Measurements from ENCODE around the gene STARD3NL.
"Not testable (repeated sequence)": the region's sequence is repeated elsewhere in the genome, so short reads cannot be mapped to it uniquely, and the experiment has no call there.

The STARD3NL gene

DNA sequence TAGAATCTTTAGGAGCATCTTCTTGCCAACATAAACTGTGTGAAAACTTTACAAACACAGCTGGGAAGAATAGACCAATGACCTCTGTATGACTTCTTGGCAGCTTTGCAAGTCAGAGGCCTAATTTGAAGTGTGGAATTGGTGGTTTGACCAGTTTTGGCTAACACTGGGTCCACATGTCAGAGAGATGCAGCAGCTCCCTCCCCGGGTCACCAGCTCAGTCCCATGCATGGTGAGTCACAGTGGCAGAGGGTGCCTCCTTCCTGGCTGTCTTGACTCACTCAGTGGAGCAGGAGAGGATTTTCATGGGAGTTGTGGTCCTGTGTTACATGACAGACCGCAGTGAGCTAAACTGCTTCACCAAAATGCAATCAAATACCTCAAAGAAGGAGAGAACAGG, 8.2 kb upstream of the STARD3NL start:
- peaks cover 0 to 4% (median 0%) of the 10 kb centered on the region in 5 experiments for H3K9me3 ChIP-seq (ENCODE audit: control extremely low read depth in 1 of 5, control insufficient read depth in 4 of 5, insufficient read depth in 2 of 5, low read depth in 1 of 5, low read length in 4 of 5)
- WGBS (ENCODE audit: insufficient coverage) = 100% methylated on average over 1 of the region's 2 CpGs
- H3K36me3 ChIP-seq (ENCODE audit: control insufficient read depth in 4 of 4, insufficient read depth in 4 of 4, low read length in 3 of 4) = no peaks in the 10 kb centered on the region
- no peak overlapping the region for H3K27ac ChIP-seq (ENCODE audit: insufficient read depth in 1 of 2, low read depth in 1 of 2, low read length in 2 of 2, poor library complexity in 1 of 2, severe bottlenecking in 2 of 2)
- H3K4me3 ChIP-seq (ENCODE audit: control insufficient read depth in 1 of 7, extremely low read depth in 1 of 7, insufficient read depth in 4 of 7, low read depth in 2 of 7, low read length in 6 of 7) = no peak overlapping the region
- POLR2A ChIA-PET = no interaction called here
- H3K4me1 ChIP-seq (ENCODE audit: control extremely low read depth in 1 of 4, control insufficient read depth in 4 of 4, insufficient read depth in 4 of 4, low read length in 3 of 4) = peaks cover 0 to 17% (median 9%) of the 10 kb centered on the region in 4 experiments
- CTCF ChIA-PET = interaction anchor here (1.7 to 1.9 kb wide), 2 partner anchors 10 to 61 kb away, joined by 5 read pairs; no protein-coding TSS in a partner anchor
- peak in 1 of 3 donors; percentile 45 for DNase-seq
- no peaks in the 10 kb centered on the region for H3K27me3 ChIP-seq (replicated peaks in 2 of 5; ENCODE audit: control insufficient read depth in 4 of 5, insufficient read depth in 5 of 5, low read length in 4 of 5)

GRCh38 chr7:38171623-38172391, 6.2 kb upstream of the STARD3NL start:
- peaks cover 0 to 17% (median 9%) of the 10 kb centered on the region in 4 experiments for H3K4me1 ChIP-seq (ENCODE audit: control extremely low read depth in 1 of 4, control insufficient read depth in 4 of 4, insufficient read depth in 4 of 4, low read length in 3 of 4)
- no peaks in the 10 kb centered on the region for H3K36me3 ChIP-seq (ENCODE audit: control insufficient read depth in 4 of 4, insufficient read depth in 4 of 4, low read length in 3 of 4)
- peaks cover 0 to 4% (median 0%) of the 10 kb centered on the region in 5 experiments for H3K9me3 ChIP-seq (ENCODE audit: control extremely low read depth in 1 of 5, control insufficient read depth in 4 of 5, insufficient read depth in 2 of 5, low read depth in 1 of 5, low read length in 4 of 5)
- POLR2A ChIA-PET = no interaction called here
- CTCF ChIA-PET = interaction anchor here (1.7 kb wide), 1 partner anchor 51 kb away, joined by 5 read pairs; no protein-coding TSS in a partner anchor
- no CpG with 5 or more reads among the region's 6 CpGs for WGBS (ENCODE audit: insufficient coverage)
- no peak overlapping the region for H3K27ac ChIP-seq (ENCODE audit: insufficient read depth in 1 of 2, low read depth in 1 of 2, low read length in 2 of 2, poor library complexity in 1 of 2, severe bottlenecking in 2 of 2)
- peak; percentile 35 to 93 (median 88) for DNase-seq
- H3K4me3 ChIP-seq (ENCODE audit: control insufficient read depth in 1 of 7, extremely low read depth in 1 of 7, insufficient read depth in 4 of 7, low read depth in 2 of 7, low read length in 6 of 7) = peak overlapping the region in 1 of 7 experiments; percentile 4
- H3K27me3 ChIP-seq (replicated peaks in 2 of 5; ENCODE audit: control insufficient read depth in 4 of 5, insufficient read depth in 5 of 5, low read length in 4 of 5) = no peaks in the 10 kb centered on the region

- 97% methylated on average over 8 of the region's 9 CpGs for WGBS (ENCODE audit: insufficient coverage)
- H3K27ac ChIP-seq (ENCODE audit: insufficient read depth in 1 of 2, low read depth in 1 of 2, low read length in 2 of 2, poor library complexity in 1 of 2, severe bottlenecking in 2 of 2); H3K36me3 ChIP-seq (ENCODE audit: control insufficient read depth in 4 of 4, insufficient read depth in 4 of 4, low read length in 3 of 4); H3K4me3 ChIP-seq (ENCODE audit: control insufficient read depth in 1 of 7, extremely low read depth in 1 of 7, insufficient read depth in 4 of 7, low read depth in 2 of 7, low read length in 6 of 7); DNase-seq; H3K9me3 ChIP-seq (ENCODE audit: control extremely low read depth in 1 of 5, control insufficient read depth in 4 of 5, insufficient read depth in 2 of 5, low read depth in 1 of 5, low read length in 4 of 5); H3K27me3 ChIP-seq (replicated peaks in 2 of 5; ENCODE audit: control insufficient read depth in 4 of 5, insufficient read depth in 5 of 5, low read length in 4 of 5); POLR2A ChIA-PET; CTCF ChIA-PET: not testable (repeated sequence)
- peaks cover 10 to 32% (median 17%) of the 10 kb centered on the region in 4 experiments for H3K4me1 ChIP-seq (ENCODE audit: control extremely low read depth in 1 of 4, control insufficient read depth in 4 of 4, insufficient read depth in 4 of 4, low read length in 3 of 4)
These were observed 2.5 kb upstream of the STARD3NL start for GRCh38 chr7:38175547-38175946.

GRCh38 chr7:38177621-38178003, 433 bp upstream of the STARD3NL start:
- peak overlapping the region in 1 of 2 experiments; percentile 90 for H3K27ac ChIP-seq (ENCODE audit: insufficient read depth in 1 of 2, low read depth in 1 of 2, low read length in 2 of 2, poor library complexity in 1 of 2, severe bottlenecking in 2 of 2)
- ChIA-PET CTCF (interaction anchor here (0.9 to 1.6 kb wide), 5 partner anchors 18 to 69 kb away, joined by 3 to 5 read pairs (median 5); no protein-coding TSS in a partner anchor), POLR2A (interaction anchor here (0.6 kb wide), 1 partner anchor 9 kb away, joined by 5 read pairs; no protein-coding TSS in a partner anchor)
- peaks cover 17 to 43% (median 29%) of the 10 kb centered on the region in 4 experiments for H3K4me1 ChIP-seq (ENCODE audit: control extremely low read depth in 1 of 4, control insufficient read depth in 4 of 4, insufficient read depth in 4 of 4, low read length in 3 of 4)
- H3K9me3 ChIP-seq (ENCODE audit: control extremely low read depth in 1 of 5, control insufficient read depth in 4 of 5, insufficient read depth in 2 of 5, low read depth in 1 of 5, low read length in 4 of 5) = peaks cover 0 to 4% (median 0%) of the 10 kb centered on the region in 5 experiments
- DNase-seq = no peak
- peaks cover 0 to 8% (median 0%) of the 10 kb centered on the region in 4 experiments for H3K36me3 ChIP-seq (ENCODE audit: control insufficient read depth in 4 of 4, insufficient read depth in 4 of 4, low read length in 3 of 4)
- WGBS (ENCODE audit: insufficient coverage) = 3% methylated on average over 15 of the region's 15 CpGs
- H3K4me3 ChIP-seq (ENCODE audit: control insufficient read depth in 1 of 7, extremely low read depth in 1 of 7, insufficient read depth in 4 of 7, low read depth in 2 of 7, low read length in 6 of 7) = peak overlapping the region; percentile 67 to 97 (median 86)
- no peaks in the 10 kb centered on the region for H3K27me3 ChIP-seq (replicated peaks in 2 of 5; ENCODE audit: control insufficient read depth in 4 of 5, insufficient read depth in 5 of 5, low read length in 4 of 5)

DNA sequence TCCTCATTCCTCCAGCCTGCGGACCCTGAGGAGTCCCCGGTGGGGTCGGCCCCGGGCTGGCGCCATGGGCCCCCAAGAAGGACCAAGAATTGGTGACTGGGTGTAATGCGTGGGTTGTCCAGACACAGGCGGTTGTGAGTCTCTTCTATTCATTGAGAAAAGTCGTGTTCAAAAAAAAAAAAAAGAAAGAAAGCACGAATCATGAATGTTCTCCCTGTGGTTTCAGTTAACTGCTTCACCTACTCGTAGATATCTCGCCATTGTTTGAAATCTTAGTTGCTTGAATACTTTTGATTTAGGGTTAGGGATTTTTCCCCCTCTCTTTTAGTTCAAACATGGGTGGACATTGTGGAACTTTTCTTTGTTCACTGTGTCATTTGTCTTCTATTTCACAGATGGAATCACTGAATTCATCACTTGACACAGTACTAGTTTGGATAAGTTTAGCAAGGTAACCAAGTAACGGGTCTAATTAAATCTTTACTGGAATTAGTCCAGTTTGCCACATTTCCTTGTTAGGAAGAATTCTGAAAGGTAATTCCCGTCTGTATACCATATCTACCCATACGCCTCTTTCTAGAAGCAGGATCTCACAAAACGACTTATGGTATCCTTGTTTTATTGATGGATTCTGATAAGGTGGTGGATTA, 775 bp downstream of the STARD3NL start:
- POLR2A ChIA-PET = no interaction called here
- DNase-seq = peak; percentile 56 to 87 (median 79)
- 0% methylated on average over 6 of the region's 15 CpGs for WGBS (ENCODE audit: insufficient coverage)
- Histone ChIP-seq H3K36me3 (ENCODE audit: control insufficient read depth in 4 of 4, insufficient read depth in 4 of 4, low read length in 3 of 4) (peaks cover 0 to 13% (median 0%) of the 10 kb centered on the region in 4 experiments), H3K27me3 (replicated peaks in 2 of 5; ENCODE audit: control insufficient read depth in 4 of 5, insufficient read depth in 5 of 5, low read length in 4 of 5) (no peaks in the 10 kb centered on the region), H3K4me1 (ENCODE audit: control extremely low read depth in 1 of 4, control insufficient read depth in 4 of 4, insufficient read depth in 4 of 4, low read length in 3 of 4) (peaks cover 17 to 45% (median 30%) of the 10 kb centered on the region in 4 experiments), H3K4me3 (ENCODE audit: control insufficient read depth in 1 of 7, extremely low read depth in 1 of 7, insufficient read depth in 4 of 7, low read depth in 2 of 7, low read length in 6 of 7) (peak overlapping the region; percentile 67 to 97 (median 86)), H3K9me3 (ENCODE audit: control extremely low read depth in 1 of 5, control insufficient read depth in 4 of 5, insufficient read depth in 2 of 5, low read depth in 1 of 5, low read length in 4 of 5) (no peaks in the 10 kb centered on the region), H3K27ac (ENCODE audit: insufficient read depth in 1 of 2, low read depth in 1 of 2, low read length in 2 of 2, poor library complexity in 1 of 2, severe bottlenecking in 2 of 2) (peak overlapping the region; percentile 79 to 90)
- CTCF ChIA-PET = interaction anchor here (1.1 kb wide), 1 partner anchor 18 kb away, joined by 3 read pairs; no protein-coding TSS in a partner anchor

DNA sequence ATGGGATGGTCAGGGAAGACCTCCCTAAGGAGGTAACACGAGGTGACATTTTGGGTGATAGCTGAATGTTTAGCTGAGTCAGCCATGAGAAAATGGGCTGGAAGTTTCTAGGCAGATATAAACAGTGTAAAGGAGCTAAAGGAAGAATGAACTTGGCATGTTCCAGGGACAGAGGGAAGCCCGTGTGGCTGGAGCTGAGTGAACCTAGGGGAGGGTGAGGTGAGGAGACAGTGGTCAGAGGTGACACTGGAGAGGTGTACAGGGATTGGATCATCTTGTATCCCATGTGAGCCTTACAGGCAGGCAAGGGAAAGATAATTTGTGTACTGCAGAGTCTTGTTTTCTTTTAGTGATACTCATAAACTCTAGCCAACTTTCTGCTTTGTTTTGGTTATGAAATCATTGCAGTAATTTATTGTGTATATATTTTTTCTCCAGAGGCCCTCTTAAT, 1.8 kb downstream of the STARD3NL start:
- ChIA-PET POLR2A (no interaction called here), CTCF (interaction anchor here (1.0 to 2.1 kb wide), 9 partner anchors 12 to 190 kb away, joined by 3 to 14 read pairs (median 5); no protein-coding TSS in a partner anchor)
- no peak for DNase-seq
- peak overlapping the region in 6 of 7 experiments; percentile 80 to 97 (median 90) for H3K4me3 ChIP-seq (ENCODE audit: control insufficient read depth in 1 of 7, extremely low read depth in 1 of 7, insufficient read depth in 4 of 7, low read depth in 2 of 7, low read length in 6 of 7)
- H3K27ac ChIP-seq (ENCODE audit: insufficient read depth in 1 of 2, low read depth in 1 of 2, low read length in 2 of 2, poor library complexity in 1 of 2, severe bottlenecking in 2 of 2) = peak overlapping the region; percentile 79 to 90
- H3K36me3 ChIP-seq (ENCODE audit: control insufficient read depth in 4 of 4, insufficient read depth in 4 of 4, low read length in 3 of 4) = peaks cover 0 to 16% (median 2%) of the 10 kb centered on the region in 4 experiments
- no peaks in the 10 kb centered on the region for H3K27me3 ChIP-seq (replicated peaks in 2 of 5; ENCODE audit: control insufficient read depth in 4 of 5, insufficient read depth in 5 of 5, low read length in 4 of 5)
- no peaks in the 10 kb centered on the region for H3K9me3 ChIP-seq (ENCODE audit: control extremely low read depth in 1 of 5, control insufficient read depth in 4 of 5, insufficient read depth in 2 of 5, low read depth in 1 of 5, low read length in 4 of 5)
- 4% methylated on average over 2 of the region's 2 CpGs for WGBS (ENCODE audit: insufficient coverage)
- H3K4me1 ChIP-seq (ENCODE audit: control extremely low read depth in 1 of 4, control insufficient read depth in 4 of 4, insufficient read depth in 4 of 4, low read length in 3 of 4) = peaks cover 17 to 45% (median 30%) of the 10 kb centered on the region in 4 experiments
